Osteoblast (primary cell): ENCODE data around the gene SHISAL1. TPM values are rescaled to one million over a fixed set of nuclear protein-coding genes. Genes with fewer than 3 reads are reported as not detected.
A peak's percentile ranks its signal among the peaks of the same experiment; 100 is the strongest.

Experiments
- DNase-seq: peaks from one replicate; pipeline ENCODE4 v3.0.0; 2011; ENCODE audit warnings: low spot score, mixed read lengths; ENCODE audit not compliant: insufficient read length; ENCODE audit errors: missing footprints
- H2AFZ ChIP-seq: 2 replicates; pipeline ENCODE4 v1.6.0; 2011; ENCODE audit warnings: mild to moderate bottlenecking, low read length
- H3K27ac ChIP-seq: 2 replicates; pipeline ENCODE4 v1.5.1; 2011; ENCODE audit warnings: mild to moderate bottlenecking, low read depth, low read length, moderate library complexity
- H3K27me3 ChIP-seq: 2 replicates; pipeline ENCODE4 v1.6.0; 2012; ENCODE audit warnings: mild to moderate bottlenecking, control low read depth, inconsistent platforms, low read length, moderate library complexity; ENCODE audit not compliant: insufficient read depth
- H3K36me3 ChIP-seq: 2 replicates; pipeline ENCODE4 v1.5.1; 2011; ENCODE audit warnings: mild to moderate bottlenecking, low read length, control low read depth, moderate library complexity; ENCODE audit not compliant: insufficient read depth
- H3K4me1 ChIP-seq: 2 replicates; pipeline ENCODE4 v1.5.1; 2011; ENCODE audit warnings: mild to moderate bottlenecking, low read length, control low read depth, moderate library complexity; ENCODE audit not compliant: insufficient read depth
- H3K4me2 ChIP-seq: 2 replicates; pipeline ENCODE4 v1.6.0; 2011; ENCODE audit warnings: mild to moderate bottlenecking, low read length; ENCODE audit not compliant: insufficient read depth
- H3K4me3 ChIP-seq: fragments of 200-600 bp; sonication (generic); 3 replicates; pipeline ENCODE4 v1.5.1; 2012; ENCODE audit warnings: mild to moderate bottlenecking, low read length, inconsistent platforms; ENCODE audit not compliant: insufficient read depth
- H3K79me2 ChIP-seq: 2 replicates; pipeline ENCODE4 v1.6.0; 2012; ENCODE audit warnings: mild to moderate bottlenecking, low read length, control low read depth, inconsistent platforms; ENCODE audit not compliant: insufficient read depth
- H3K9me3 ChIP-seq: 2 replicates; pipeline ENCODE4 v1.5.1; 2011; ENCODE audit warnings: low read depth, low read length, control low read depth
- H4K20me1 ChIP-seq: 2 replicates; pipeline ENCODE4 v1.6.0; 2012; ENCODE audit warnings: mild to moderate bottlenecking, low read length, control low read depth; ENCODE audit not compliant: insufficient read depth
- CTCF ChIP-seq: IDR thresholded peaks from 2 replicates; pipeline ENCODE4 v1.5.1; 2011; ENCODE audit warnings: mild to moderate bottlenecking, low read depth, low read length, moderate library complexity; ENCODE audit errors: extremely low read depth
- total RNA-seq: library from RNA; depleted of rRNA; stranded (reverse); fragments of >200 nt; gene quantifications from 2 replicates; pipeline ENCODE4 v1.2.3, GENCODE V29; 2012

The SHISAL1 gene
- total RNA-seq, 1 donor, result 52.5 TPM

GRCh38 chr22:44271010-44271500 is 41.7 kb downstream of the SHISAL1 start:
- Histone ChIP-seq H3K4me1 (no peaks in the 10 kb centered on the region), H3K27me3 (no peaks in the 10 kb centered on the region), H3K36me3 (no peaks in the 10 kb centered on the region), H3K4me2 (no peak overlapping the region), H3K79me2 (peaks cover 5% of the 10 kb centered on the region), H4K20me1 (no peaks in the 10 kb centered on the region), H3K27ac (no peak overlapping the region), H3K4me3 (no peak overlapping the region), H2AFZ (no peak overlapping the region), H3K9me3 (no peaks in the 10 kb centered on the region)
- TF ChIP-seq CTCF, result no peak
- no peak for DNase-seq

GRCh38 chr22:44270556-44270880 is 42.2 kb downstream of the SHISAL1 start:
- Histone ChIP-seq H3K4me1 (no peaks in the 10 kb centered on the region), H3K27me3 (no peaks in the 10 kb centered on the region), H3K4me3 (no peak overlapping the region), H3K4me2 (no peak overlapping the region), H2AFZ (no peak overlapping the region), H3K36me3 (no peaks in the 10 kb centered on the region), H3K27ac (no peak overlapping the region), H3K9me3 (peaks cover 1% of the 10 kb centered on the region), H4K20me1 (no peaks in the 10 kb centered on the region), H3K79me2 (peaks cover 5% of the 10 kb centered on the region)
- no peak for TF ChIP-seq CTCF
- DNase-seq, result no peak

- Histone ChIP-seq H3K4me3 (no peak overlapping the region), H3K27me3 (no peaks in the 10 kb centered on the region), H3K4me1 (no peaks in the 10 kb centered on the region), H3K79me2 (peaks cover 5% of the 10 kb centered on the region), H2AFZ (no peak overlapping the region), H3K4me2 (no peak overlapping the region), H3K27ac (no peak overlapping the region), H4K20me1 (no peaks in the 10 kb centered on the region), H3K36me3 (no peaks in the 10 kb centered on the region), H3K9me3 (peaks cover 3% of the 10 kb centered on the region)
- TF ChIP-seq CTCF, result no peak
- DNase-seq, result peak; percentile 68
Measured at GRCh38 chr22:44269757-44270555, 42.8 kb downstream of the SHISAL1 start.

- TF ChIP-seq CTCF, result no peak
- H3K9me3 ChIP-seq, result peaks cover 3% of the 10 kb centered on the region
- H3K4me1 ChIP-seq, result no peaks in the 10 kb centered on the region
- no peaks in the 10 kb centered on the region for H3K27me3 ChIP-seq
- H3K79me2 ChIP-seq, result peaks cover 5% of the 10 kb centered on the region
- H3K36me3 ChIP-seq, result no peaks in the 10 kb centered on the region
- H3K27ac ChIP-seq, result no peak overlapping the region
- H4K20me1 ChIP-seq, result no peaks in the 10 kb centered on the region
- no peak overlapping the region for H2AFZ ChIP-seq
- no peak overlapping the region for H3K4me2 ChIP-seq
- no peak overlapping the region for H3K4me3 ChIP-seq
- peak; percentile 56 for DNase-seq
Measured at GRCh38 chr22:44269117-44269498, 43.6 kb downstream of the SHISAL1 start.
